OCI-LY3 (cell line): ENCODE results near the gene GRM3.
A peak's percentile ranks its signal among the peaks of the same experiment; 100 is the strongest.

Experiments used
- H2AFZ ChIP-seq: fragments of 200-600, 300-600 bp; shearing (Covaris generic); 2 replicates; pipeline ENCODE4 v1.6.0; 2014; ENCODE audit warnings: antibody characterized with exemption, low read depth, low read length
- H3K27ac ChIP-seq: fragments of 200-600, 300-600 bp; sonication (generic); 2 replicates; pipeline ENCODE4 v1.5.1; 2014; ENCODE audit warnings: mild to moderate bottlenecking, low read length, moderate library complexity, mixed read lengths
- H3K27me3 ChIP-seq: fragments of 200-600, 300-600 bp; sonication (generic); 2 replicates; pipeline ENCODE4 v1.6.1; 2014; ENCODE audit warnings: low read depth, low read length, mixed read lengths
- H3K36me3 ChIP-seq: fragments of 200-600, 300-600 bp; sonication (generic); replicated peaks from 2 replicates; pipeline ENCODE3; 2014; ENCODE audit warnings: low read depth, low read length, mixed read lengths
- H3K4me1 ChIP-seq: fragments of 300-600, 200-600 bp; sonication (generic); 2 replicates; pipeline ENCODE4 v1.6.1; 2014; ENCODE audit warnings: low read length, mixed read lengths
- H3K4me2 ChIP-seq: fragments of 200-600, 300-600 bp; sonication (generic); 2 replicates; pipeline ENCODE4 v1.6.1; 2014; ENCODE audit warnings: low read length, mixed read lengths
- H3K4me3 ChIP-seq: fragments of 300-600, 200-600 bp; sonication (generic); 2 replicates; pipeline ENCODE4 v1.5.1; 2014; ENCODE audit warnings: antibody characterized with exemption, mild to moderate bottlenecking, low read length, moderate library complexity
- H3K79me2 ChIP-seq: fragments of 300-600, 200-600 bp; shearing (Covaris generic); 2 replicates; pipeline ENCODE4 v1.6.1; 2014; ENCODE audit warnings: mild to moderate bottlenecking, low read length, mixed read lengths
- H3K9ac ChIP-seq: fragments of 300-600, 200-600 bp; shearing (Covaris generic); 2 replicates; pipeline ENCODE4 v1.6.0; 2014; ENCODE audit warnings: mild to moderate bottlenecking, low read length, moderate library complexity
- H3K9me3 ChIP-seq: fragments of 200-600, 300-600 bp; shearing (Covaris generic); 2 replicates; pipeline ENCODE4 v1.6.1; 2014; ENCODE audit warnings: low read length, mixed read lengths; ENCODE audit not compliant: insufficient read depth
- H4K20me1 ChIP-seq: fragments of 200-600, 300-600 bp; sonication (generic); 2 replicates; pipeline ENCODE4 v1.6.1; 2016; ENCODE audit warnings: low read length, mixed read lengths; ENCODE audit not compliant: insufficient read depth
- EZH2phosphoT487 ChIP-seq: fragments of 200-600 bp; shearing (Covaris generic); IDR thresholded peaks from 2 replicates; pipeline ENCODE4 v1.6.1; 2018; ENCODE audit warnings: antibody characterized with exemption, mixed run types, low read depth
- TF ChIP-seq, protein P1 (sequence below): fragments of 200-600, 300-600 bp; sonication (generic); IDR thresholded peaks from 2 replicates; pipeline ENCODE4 v1.5.1; 2014; ENCODE audit warnings: antibody characterized with exemption, low read length, low read depth

GRM3 gene

DNA sequence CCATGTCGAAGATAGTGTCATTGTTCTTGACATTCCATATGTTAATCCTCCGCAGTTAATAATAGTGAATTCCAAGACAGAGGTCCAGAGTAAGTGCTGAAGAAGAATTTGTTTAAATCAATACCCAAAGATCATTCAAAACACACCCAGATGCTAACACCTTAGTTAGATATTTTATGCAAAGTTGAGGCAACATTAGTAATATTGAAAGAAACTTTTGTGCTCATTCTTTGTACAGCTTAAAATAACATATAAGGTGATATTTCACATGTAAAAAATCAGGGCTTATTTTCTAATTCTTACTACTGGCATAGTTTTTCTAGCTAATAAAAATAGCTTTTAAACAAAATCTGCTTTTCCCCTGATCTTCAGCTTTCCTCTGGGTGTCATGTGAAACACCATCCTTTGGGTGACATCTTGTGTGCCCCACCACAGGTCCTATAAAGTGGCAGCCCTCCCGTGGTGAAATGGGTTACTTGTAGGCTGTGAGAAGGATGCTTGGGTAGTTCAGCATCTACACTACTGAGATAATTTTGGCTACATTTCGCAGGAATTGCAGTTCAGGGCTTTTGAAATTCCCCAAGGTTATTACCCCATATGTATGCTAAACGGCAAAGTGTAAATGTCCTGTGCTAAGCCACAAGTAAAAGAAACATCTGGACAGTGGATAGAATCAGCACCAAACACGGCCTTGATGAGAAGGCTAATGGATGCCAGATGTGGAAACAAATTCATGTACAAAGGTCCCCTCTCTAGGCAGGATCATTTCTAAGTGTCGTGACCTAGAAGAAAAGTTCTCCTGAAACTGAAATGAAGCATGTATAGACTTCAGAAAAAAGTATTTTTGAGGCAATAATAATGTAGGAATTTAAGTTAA, 105.4 kb downstream of the GRM3 start:
- no peaks in the 10 kb centered on the region for H4K20me1 ChIP-seq
- H2AFZ ChIP-seq = no peak overlapping the region
- peaks cover 8% of the 10 kb centered on the region for H3K4me1 ChIP-seq
- no peak overlapping the region for H3K4me3 ChIP-seq
- H3K4me2 ChIP-seq = peak overlapping the region; percentile 11; the same call in 1 of the 2 replicates
- no peaks in the 10 kb centered on the region for H3K9me3 ChIP-seq
- no peaks in the 10 kb centered on the region for H3K27me3 ChIP-seq
- no peak overlapping the region for H3K27ac ChIP-seq
- TF ChIP-seq, protein P1, sequence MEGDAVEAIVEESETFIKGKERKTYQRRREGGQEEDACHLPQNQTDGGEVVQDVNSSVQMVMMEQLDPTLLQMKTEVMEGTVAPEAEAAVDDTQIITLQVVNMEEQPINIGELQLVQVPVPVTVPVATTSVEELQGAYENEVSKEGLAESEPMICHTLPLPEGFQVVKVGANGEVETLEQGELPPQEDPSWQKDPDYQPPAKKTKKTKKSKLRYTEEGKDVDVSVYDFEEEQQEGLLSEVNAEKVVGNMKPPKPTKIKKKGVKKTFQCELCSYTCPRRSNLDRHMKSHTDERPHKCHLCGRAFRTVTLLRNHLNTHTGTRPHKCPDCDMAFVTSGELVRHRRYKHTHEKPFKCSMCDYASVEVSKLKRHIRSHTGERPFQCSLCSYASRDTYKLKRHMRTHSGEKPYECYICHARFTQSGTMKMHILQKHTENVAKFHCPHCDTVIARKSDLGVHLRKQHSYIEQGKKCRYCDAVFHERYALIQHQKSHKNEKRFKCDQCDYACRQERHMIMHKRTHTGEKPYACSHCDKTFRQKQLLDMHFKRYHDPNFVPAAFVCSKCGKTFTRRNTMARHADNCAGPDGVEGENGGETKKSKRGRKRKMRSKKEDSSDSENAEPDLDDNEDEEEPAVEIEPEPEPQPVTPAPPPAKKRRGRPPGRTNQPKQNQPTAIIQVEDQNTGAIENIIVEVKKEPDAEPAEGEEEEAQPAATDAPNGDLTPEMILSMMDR = no peak
- no peak for TF ChIP-seq EZH2phosphoT487
- H3K9ac ChIP-seq = no peak overlapping the region
- H3K36me3 ChIP-seq = no peaks in the 10 kb centered on the region
- H3K79me2 ChIP-seq = no peaks in the 10 kb centered on the region

DNA sequence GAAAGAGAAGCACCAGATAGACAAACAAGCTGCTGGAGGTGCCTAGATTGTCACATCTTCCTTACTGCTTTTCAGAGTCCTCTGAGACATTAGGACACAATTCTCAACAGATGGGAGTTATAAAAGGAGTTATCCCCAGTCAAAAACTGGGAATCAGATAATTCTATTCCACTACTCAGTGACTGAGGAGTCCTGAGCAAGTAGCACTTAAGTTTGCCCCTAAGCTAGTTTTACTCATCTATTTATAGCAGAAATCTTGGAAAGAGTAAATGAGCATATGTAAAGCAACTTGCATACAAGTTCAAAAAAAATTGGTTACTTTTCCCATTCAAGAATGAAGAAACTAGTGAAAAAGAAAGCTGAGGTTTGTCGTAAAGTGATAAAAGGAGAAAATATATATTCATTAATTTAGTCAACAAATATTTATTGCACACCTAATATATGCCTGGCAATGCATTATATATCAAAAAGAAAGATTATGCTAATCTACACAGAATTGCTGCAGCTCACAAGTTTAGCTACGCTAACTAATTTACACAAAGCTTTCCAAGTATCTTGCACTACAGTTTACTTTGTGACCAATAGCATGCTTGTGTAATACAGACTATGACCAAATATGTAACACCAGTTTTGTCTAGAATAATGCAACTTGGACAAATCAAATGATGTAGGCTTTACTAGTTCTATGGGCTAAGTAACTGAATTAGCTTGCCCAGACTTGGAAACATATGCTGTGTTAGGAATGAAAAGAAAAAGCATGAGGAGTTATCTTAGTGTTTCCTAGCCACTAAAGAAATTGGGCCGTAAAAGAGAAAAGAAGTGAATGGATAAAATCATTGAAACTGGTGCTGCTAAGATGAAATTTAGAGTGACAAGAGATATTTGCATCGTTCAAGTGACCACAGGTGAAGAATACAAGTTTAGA, 106.3 kb downstream of the GRM3 start:
- H3K79me2 ChIP-seq = no peaks in the 10 kb centered on the region
- H3K4me1 ChIP-seq = peaks cover 8% of the 10 kb centered on the region
- no peak overlapping the region for H3K27ac ChIP-seq
- no peaks in the 10 kb centered on the region for H3K9me3 ChIP-seq
- H3K36me3 ChIP-seq = no peaks in the 10 kb centered on the region
- H3K4me3 ChIP-seq = no peak overlapping the region
- no peak overlapping the region for H3K4me2 ChIP-seq
- no peak overlapping the region for H3K9ac ChIP-seq
- no peak overlapping the region for H2AFZ ChIP-seq
- TF ChIP-seq EZH2phosphoT487 = no peak
- TF ChIP-seq, protein P1 = no peak
- H4K20me1 ChIP-seq = no peaks in the 10 kb centered on the region
- no peaks in the 10 kb centered on the region for H3K27me3 ChIP-seq

DNA sequence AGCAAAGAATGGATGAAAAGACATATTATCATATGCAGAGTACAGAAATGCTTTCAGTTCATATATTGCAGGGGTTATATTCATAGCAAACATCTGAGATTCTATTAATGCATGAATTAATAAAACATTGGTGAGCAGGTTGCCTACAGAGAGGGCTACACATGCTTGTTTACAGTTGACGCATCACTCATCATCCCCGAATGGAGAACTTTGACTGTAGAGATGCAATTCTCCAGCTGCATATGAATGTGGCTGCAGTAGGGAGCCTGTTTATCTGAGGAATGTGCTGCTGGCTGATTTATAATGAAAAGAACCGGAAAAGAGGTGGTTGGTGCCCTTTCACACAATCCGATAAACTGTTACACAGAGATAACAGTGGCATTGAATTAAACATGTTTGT, 116.5 kb downstream of the GRM3 start:
- Histone ChIP-seq H3K4me3 (no peak overlapping the region), H3K4me1 (no peaks in the 10 kb centered on the region), H3K36me3 (no peaks in the 10 kb centered on the region), H3K27me3 (no peaks in the 10 kb centered on the region), H4K20me1 (no peaks in the 10 kb centered on the region), H3K27ac (no peak overlapping the region), H3K9ac (no peak overlapping the region), H3K9me3 (no peaks in the 10 kb centered on the region), H3K79me2 (no peaks in the 10 kb centered on the region), H3K4me2 (no peak overlapping the region), H2AFZ (no peak overlapping the region)
- TF ChIP-seq, protein P1 = no peak
- no peak for TF ChIP-seq EZH2phosphoT487

DNA sequence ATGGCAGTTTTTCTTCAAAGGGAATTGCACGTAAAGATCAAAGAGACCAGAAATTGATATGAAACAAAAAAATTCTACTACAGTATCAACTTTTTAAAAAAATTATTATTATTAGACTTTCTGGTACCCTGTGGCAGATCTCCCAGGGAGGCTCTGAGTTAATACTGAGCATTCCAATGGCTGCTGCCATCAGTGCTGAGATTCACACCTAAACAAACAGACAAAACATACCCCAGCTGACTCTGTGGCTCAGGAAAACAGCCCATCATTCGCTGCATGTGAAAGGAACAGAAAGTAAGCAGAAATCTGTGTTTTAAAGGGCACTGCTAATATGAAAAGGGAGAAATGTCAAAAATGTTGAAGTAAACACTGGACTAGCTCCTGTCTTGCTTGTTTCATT, 118.4 kb downstream of the GRM3 start:
- H3K4me2 ChIP-seq = no peak overlapping the region

More for the DNA sequence above, 118.4 kb downstream of the GRM3 start:
- H3K27me3 ChIP-seq = no peaks in the 10 kb centered on the region
- H3K79me2 ChIP-seq = no peaks in the 10 kb centered on the region
- TF ChIP-seq EZH2phosphoT487 = no peak
- TF ChIP-seq, protein P1 = no peak
- no peak overlapping the region for H3K27ac ChIP-seq
- no peaks in the 10 kb centered on the region for H4K20me1 ChIP-seq
- H3K9me3 ChIP-seq = no peaks in the 10 kb centered on the region
- no peaks in the 10 kb centered on the region for H3K4me1 ChIP-seq
- no peak overlapping the region for H3K9ac ChIP-seq
- no peaks in the 10 kb centered on the region for H3K36me3 ChIP-seq
- no peak overlapping the region for H2AFZ ChIP-seq
- no peak overlapping the region for H3K4me3 ChIP-seq
